RWPE1 (cell line): Measurements from ENCODE around the gene CUX1.
A peak's percentile ranks its signal among the peaks of the same experiment; 100 is the strongest.

Source experiments
- CTCF ChIA-PET: fragments of 350-600 bp; sonication (Branson Sonifier 250); formaldehyde crosslinking; extraction: SDS; loops from one replicate; lab custom pipeline; 2021; lab: Yijun Ruan, JAX
- POLR2A ChIA-PET: fragments of 400-600 bp; formaldehyde crosslinking; extraction: SDS; loops from one replicate; lab custom pipeline; 2020; ENCODE audit warnings: antibody characterized with exemption; ENCODE audit not compliant: low non-redundant PET; lab: Yijun Ruan, JAX
- DNase-seq: peaks from one replicate; pipeline ENCODE4 v3.0.0; 2012; ENCODE audit warnings: low spot score
- H3K27ac ChIP-seq: fragments of 450-650 bp; 2 replicates; pipeline ENCODE4 v1.5.1; 2017
- CTCF ChIP-seq: fragments of 450-650 bp; conservative IDR thresholded peaks from 2 replicates; pipeline ENCODE4 v1.5.1; 2017; ENCODE audit warnings: low read depth, mild to moderate bottlenecking

The CUX1 gene

GRCh38 chr7:102220960-102221800 is 403.8 kb downstream of the CUX1 start:
- H3K27ac ChIP-seq, result peak overlapping the region; percentile 95
- no peak for TF ChIP-seq CTCF
- DNase-seq, result peak; percentile 84
- ChIA-PET POLR2A (no interaction called here), CTCF (interaction anchor here (0.6 kb wide), 4 partner anchors 11 to 38 kb away, joined by 3 to 5 read pairs (median 4); no protein-coding TSS in a partner anchor)

- CTCF ChIA-PET, result interaction anchor here (0.6 kb wide), 1 partner anchor 33 kb away, joined by 5 read pairs; no protein-coding TSS in a partner anchor
- DNase-seq, result no peak
- TF ChIP-seq CTCF, result no peak
- POLR2A ChIA-PET, result interaction anchor here (0.6 kb wide), 1 partner anchor 618 kb away, joined by 11 read pairs; no protein-coding TSS in a partner anchor
- H3K27ac ChIP-seq, result peak overlapping the region; percentile 68
Observed at GRCh38 chr7:102221961-102222360, 404.5 kb downstream of the CUX1 start.

- POLR2A ChIA-PET, result interaction anchor here (0.6 kb wide), 1 partner anchor 618 kb away, joined by 11 read pairs; no protein-coding TSS in a partner anchor
- TF ChIP-seq CTCF, result no peak
- H3K27ac ChIP-seq, result peak overlapping the region; percentile 68
- DNase-seq, result no peak
- CTCF ChIA-PET, result interaction anchor here (0.5 to 0.7 kb wide), 2 partner anchors 365 to 684 kb away, joined by 3 to 5 read pairs; no protein-coding TSS in a partner anchor
Observed at GRCh38 chr7:102222445-102222844, 405.0 kb downstream of the CUX1 start.

GRCh38 chr7:102223184-102223583 is 405.8 kb downstream of the CUX1 start:
- ChIA-PET CTCF (interaction anchor here (0.5 kb wide), 1 partner anchor 365 kb away, joined by 3 read pairs; no protein-coding TSS in a partner anchor), POLR2A (no interaction called here)
- no peak overlapping the region for H3K27ac ChIP-seq
- DNase-seq, result no peak
- no peak for TF ChIP-seq CTCF

- no peak for TF ChIP-seq CTCF
- peak overlapping the region; percentile 27 for H3K27ac ChIP-seq
- POLR2A ChIA-PET, result no interaction called here
- CTCF ChIA-PET, result no interaction called here
- no peak for DNase-seq
Observed at GRCh38 chr7:102225025-102225424, 407.6 kb downstream of the CUX1 start.

- ChIA-PET CTCF (no interaction called here), POLR2A (no interaction called here)
- no peak for DNase-seq
- no peak for TF ChIP-seq CTCF
- H3K27ac ChIP-seq, result 0 out of 2 replicates have a peak overlapping the region, but pooled peaks have one; percentile 0
Observed at GRCh38 chr7:102227371-102227770, 409.9 kb downstream of the CUX1 start.
